DMS114 treated with DMSO at 0.1 percent for 48 hours (cell line): Measurements from ENCODE around the gene PPME1.

Experiments used
- DNase-seq: peaks from one replicate; lab custom pipeline; 2025; ENCODE audit not compliant: unreplicated experiment; lab: John Stamatoyannopoulos, UW

PPME1 gene

DNA sequence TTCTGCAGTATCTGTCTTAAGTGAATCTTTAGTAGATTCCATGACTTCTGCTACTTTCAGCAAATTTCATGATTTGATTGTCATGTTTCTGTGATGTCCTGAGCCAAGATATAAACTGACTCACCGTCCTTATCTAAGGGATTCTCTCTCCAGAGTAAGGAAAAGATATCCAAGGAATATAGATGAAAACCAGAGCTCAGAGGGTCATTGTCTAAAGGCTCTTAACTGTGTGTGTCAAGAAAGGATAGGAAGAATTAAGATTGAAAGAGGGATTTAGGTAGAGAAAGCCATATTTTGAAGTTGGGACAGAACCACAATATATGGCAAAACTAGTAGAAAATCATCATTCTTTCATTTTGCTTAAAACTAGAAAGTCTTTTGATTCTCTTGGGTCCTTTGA, 50.7 kb downstream of the PPME1 start:
- no peak for DNase-seq

GRCh38 chr11:74225565-74225964, 54.5 kb downstream of the PPME1 start:
- no peak for DNase-seq

GRCh38 chr11:74226907-74227306, 55.8 kb downstream of the PPME1 start:
- no peak for DNase-seq

- DNase-seq, result no peak
These were observed 61.3 kb downstream of the PPME1 start for GRCh38 chr11:74232311-74232950.

DNA sequence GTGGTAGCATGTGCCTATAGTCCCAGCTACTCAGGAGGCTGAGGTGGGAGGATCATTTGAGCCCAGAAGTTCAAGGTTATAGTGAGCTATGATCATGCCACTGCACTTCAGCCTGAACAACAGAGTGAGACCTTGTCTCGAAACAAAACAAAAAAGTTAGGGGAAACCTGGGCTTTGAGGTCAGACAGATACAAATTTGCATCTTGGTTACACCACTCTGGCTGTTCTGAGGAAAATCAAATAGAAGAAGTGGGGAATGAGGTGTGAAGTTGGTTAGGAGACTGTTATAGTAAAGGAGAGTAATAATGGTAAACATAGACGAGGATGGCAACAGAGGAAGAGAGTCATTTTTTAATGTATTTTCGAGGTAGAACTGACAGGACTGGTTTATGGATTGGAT, 62.6 kb downstream of the PPME1 start:
- DNase-seq, result no peak

- DNase-seq, result no peak
These were observed 64.0 kb downstream of the PPME1 start for GRCh38 chr11:74235121-74235520.

GRCh38 chr11:74237541-74237940, 66.5 kb downstream of the PPME1 start:
- DNase-seq, result no peak

DNA sequence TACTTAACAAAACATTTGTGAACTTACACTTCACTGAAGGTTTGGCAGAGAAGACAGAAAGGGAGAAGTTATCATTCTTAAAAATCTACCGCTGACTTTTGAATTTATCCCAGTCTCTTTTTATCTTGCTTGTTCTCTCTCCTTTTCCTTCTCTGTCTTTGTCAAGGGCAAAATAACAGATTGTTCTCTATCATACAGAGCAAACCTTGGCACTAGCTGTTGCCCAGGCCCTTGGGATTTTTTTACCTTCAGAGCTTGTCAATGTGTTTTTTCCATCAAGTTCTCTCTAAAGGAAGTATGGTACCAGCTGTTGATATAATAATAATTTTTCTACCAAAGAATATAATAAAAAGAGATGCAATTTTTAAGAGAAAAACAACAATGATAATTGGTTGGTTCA, 67.2 kb downstream of the PPME1 start:
- DNase-seq, result no peak

DNA sequence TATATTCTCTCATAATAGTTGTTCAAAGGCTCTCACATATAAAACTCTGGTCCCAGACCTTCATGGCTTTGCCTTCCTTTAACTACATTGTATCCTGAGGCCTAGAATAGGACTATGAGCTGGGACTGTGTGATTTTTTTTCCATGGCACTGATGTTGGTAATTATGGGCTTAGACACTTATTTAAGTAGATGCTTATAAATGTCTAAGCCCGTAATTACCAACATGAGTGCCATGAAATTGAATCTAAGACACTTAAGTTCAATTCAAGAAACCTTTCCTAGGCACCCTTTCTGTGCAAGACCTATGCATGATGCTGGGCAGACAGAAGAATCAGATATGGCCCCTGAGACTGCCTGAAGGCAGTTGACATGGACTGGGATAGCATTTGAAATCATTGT, 77.4 kb downstream of the PPME1 start:
- DNase-seq, result no peak

GRCh38 chr11:74249496-74249895, 78.4 kb downstream of the PPME1 start:
- no peak for DNase-seq

DNA sequence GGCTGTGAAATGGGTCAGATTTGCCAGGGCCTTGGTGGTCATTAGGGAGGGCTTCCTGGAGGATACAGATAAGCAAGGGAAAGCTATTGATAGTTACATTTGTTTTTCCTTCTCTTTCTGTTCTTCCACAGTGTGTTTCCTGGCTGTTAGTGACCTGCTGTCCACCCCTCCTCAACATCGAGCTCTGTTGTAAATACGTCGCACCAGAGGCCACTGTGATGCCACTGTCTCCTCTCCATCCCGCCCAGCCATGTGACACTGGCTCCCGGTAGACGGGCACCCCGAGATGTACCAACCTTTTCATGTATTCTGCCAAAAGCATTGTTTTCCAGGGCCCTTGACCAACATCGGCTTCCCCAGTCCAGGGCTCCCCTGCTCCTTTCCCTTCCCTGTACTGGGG, 82.3 kb downstream of the PPME1 start:
- no peak for DNase-seq

DNA sequence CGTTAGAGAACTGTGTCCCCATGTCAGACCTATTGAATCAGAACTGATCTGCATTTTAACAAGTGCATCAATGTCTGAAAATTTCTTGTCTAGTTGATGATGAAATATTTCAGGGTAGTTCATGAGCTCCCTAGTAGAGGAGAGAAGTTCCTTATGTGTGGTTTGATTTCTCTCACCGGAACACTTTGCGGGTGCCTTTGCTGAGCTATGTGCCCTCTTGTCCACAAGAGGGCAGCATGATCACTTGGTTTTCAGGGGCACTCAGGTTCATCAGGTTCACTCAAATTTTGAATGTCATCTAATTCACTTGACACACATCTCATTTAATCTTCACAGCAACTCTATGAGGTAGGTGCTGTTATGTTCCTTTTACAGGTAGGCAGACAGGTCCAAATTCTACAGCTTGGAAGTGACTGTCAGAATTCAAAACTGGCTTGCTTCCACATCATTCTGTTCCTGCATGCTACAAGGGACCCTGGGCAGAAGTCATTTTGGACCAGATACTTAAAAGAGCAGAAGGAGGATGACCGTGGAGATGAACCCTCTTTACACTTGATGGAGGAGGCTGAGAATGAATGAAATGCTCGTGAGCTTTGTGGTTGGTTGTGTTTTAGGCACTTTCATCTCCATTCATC, 84.8 kb downstream of the PPME1 start:
- peak; percentile 23 for DNase-seq

GRCh38 chr11:74256378-74257133, 85.5 kb downstream of the PPME1 start:
- no peak for DNase-seq

GRCh38 chr11:74257959-74258553, 87.0 kb downstream of the PPME1 start:
- DNase-seq, result no peak

DNA sequence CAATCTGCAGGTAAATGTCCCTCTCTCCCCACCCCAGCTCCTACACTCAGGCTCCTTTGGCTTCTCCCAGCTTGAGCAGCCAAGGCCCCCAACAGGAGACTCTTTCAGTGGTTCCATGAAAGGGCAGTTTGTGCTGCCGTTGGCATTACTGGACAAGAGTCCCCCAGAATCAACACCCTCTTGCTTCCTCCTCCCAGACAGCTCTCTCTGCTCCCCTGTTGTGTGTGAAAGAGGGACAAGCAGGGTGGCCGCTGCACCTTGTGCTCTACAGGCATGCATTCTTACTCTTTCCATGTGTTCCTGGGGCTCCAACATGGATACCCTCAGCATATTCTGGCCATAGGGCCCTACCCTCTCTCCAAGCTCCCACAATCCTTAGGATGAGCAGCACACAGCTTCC, 91.6 kb downstream of the PPME1 start:
- DNase-seq, result no peak

DNA sequence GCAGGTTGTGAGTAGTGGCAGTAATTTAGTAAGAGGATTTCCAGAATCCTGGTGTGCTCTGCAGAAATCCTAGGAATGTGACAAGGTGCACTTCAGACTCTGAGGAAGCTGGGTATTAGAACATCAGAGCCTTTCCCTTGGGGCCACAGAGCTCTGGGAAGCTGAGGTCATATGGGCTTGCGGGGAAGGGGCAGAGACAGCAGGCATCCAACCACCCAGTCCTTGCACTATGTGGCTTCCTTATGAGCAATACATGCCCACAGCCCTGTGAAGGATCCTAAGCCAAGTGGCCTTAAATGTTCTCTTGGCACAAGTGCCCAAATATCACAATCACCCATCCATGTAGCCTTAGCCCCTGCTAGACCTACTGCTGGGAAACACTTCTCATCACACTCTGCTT, 94.2 kb downstream of the PPME1 start:
- DNase-seq, result no peak

DNA sequence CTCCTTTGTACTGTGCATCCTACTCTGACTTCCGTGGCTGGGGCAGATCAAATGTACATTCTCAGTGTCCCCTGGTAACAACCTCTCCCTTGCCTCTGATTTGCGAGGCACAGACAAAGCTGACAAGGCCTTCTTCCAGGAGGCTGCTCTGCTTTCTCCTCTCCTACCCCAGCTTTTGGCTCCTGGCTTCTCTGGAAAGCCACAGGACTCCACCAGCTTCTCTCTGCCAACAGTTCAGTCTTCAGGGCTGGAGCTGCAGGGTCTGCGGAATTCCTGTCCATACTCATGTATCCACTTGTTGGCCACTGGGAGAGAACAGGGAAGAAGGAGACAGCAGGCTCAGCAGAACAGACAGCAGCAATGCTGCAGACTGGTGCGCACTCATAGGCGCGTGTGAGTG, 95.9 kb downstream of the PPME1 start:
- DNase-seq, result no peak

GRCh38 chr11:74268456-74268855, 97.4 kb downstream of the PPME1 start:
- DNase-seq, result no peak

- no peak for DNase-seq
These were observed 98.2 kb downstream of the PPME1 start for GRCh38 chr11:74269161-74269811.

DNA sequence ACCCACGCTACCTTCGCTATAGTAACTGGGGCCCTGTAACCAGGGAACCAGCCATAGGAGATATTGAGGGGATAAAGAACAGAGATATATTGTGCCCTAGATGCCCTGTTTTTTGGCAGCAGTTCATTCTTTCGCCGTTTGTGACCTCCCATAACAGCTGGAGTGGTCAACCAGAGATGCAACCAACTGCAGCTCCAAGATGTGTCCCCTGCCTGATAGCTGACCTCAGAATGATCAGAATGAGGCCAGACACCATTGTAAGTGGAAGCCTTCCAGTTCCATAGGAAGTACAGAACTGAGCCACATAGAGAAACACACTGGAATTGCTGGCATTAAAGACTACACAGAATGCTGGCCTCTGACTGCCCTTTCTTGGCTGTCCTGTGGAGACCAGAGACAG, 101.2 kb downstream of the PPME1 start:
- DNase-seq, result no peak

DNA sequence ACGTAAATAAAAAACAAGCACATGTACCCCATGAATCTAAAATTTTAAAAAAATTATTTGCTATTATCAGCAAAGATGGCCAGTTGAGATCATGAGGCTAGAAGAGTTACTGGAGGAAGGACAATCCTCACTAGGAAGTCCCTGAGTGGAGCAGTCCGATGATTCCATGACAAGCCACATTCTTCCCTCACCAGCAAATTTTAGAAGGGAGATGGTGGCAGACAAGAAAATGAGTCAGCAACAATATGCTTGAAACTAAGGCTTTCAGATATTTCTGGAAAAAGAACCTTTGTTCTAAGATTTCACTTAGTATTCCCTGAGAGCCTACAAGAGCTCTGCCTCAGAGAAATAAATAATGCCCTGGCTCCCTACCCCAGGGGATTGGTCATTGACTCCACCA, 105.5 kb downstream of the PPME1 start:
- no peak for DNase-seq

DNA sequence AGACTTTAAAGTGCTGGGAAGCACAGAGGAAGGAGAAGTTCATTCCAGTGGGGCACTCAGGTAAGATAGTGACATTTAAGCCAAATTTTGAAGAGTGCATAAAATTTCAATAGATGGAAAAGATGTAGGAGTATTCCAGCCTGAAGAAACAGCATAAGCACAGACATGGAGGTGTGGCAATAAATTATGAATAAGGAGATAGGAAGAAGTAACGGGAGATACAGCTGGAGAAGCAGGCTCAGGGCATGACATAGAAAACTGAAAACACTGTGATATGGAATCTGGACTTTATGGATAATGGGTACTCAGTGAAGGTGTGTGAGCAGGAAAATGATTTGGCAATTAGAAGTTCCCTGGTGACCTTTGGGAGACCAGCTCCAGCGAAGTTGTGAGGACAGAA, 107.0 kb downstream of the PPME1 start:
- no peak for DNase-seq
